HCT116 (cell line): ENCODE data around the gene TH.

ENCODE experiments used
- CEBPB ChIP-seq: IDR thresholded peaks from 2 replicates; pipeline ENCODE4 v1.6.1; 2012; ENCODE audit warnings: low read depth
- ELF1 ChIP-seq: IDR thresholded peaks from 2 replicates; pipeline ENCODE4 v1.6.1; 2012; ENCODE audit warnings: low read depth, borderline replicate concordance
- POLR2A ChIP-seq: IDR thresholded peaks from 2 replicates; pipeline ENCODE4 v1.7.0; 2011; ENCODE audit warnings: borderline replicate concordance; ENCODE audit not compliant: insufficient read depth, insufficient read length; ENCODE audit errors: extremely low read depth
- POLR2AphosphoS5 ChIP-seq: IDR thresholded peaks from 2 replicates; pipeline ENCODE4 v1.6.1; 2011; ENCODE audit warnings: mild to moderate bottlenecking, low read depth, low read length, moderate library complexity
- TCF7L2 ChIP-seq: IDR thresholded peaks from 2 replicates; pipeline ENCODE4 v1.7.0; 2011; ENCODE audit warnings: borderline replicate concordance, inconsistent platforms; ENCODE audit not compliant: insufficient read depth, insufficient read length; ENCODE audit errors: extremely low read depth
- ZNF274 ChIP-seq: fragments of 200-500 bp; sonication (Bioruptor generic); IDR thresholded peaks from 2 replicates; pipeline ENCODE4 v1.6.1; 2014; ENCODE audit warnings: mild to moderate bottlenecking, low read depth, low read length, inconsistent platforms

DNA sequence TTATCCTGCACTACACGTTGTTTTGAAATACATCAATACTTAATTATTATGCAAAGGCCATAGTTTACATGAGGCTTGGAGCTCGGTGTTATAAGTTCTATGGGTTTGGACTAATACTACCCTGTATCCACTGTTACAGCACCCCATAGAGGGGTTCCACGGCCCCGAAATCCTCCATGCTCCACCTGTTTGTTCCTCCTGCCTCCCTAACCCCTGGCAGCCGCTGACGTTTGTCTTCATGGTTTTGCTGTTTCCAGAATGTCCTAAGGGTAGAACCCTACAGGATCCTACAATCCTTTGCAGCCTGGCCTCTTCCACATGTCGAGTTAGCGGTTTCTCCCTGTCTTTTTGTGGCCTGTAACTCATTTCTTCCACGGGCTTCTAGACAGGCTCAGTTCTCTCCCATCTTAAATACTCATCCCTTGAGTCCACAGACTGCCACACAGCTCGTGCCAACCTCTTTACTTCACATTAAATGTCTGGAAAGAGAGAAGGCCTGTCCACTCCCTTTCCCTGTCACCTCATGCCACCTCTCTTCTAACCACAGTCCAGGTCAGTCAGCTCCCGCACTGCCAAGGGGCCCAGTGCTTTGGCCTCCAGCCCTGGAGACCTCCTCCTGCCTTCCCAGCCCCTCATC is 42.4 kb upstream of the TH start:
- TF ChIP-seq ZNF274 (no peak), TCF7L2 (no peak), POLR2A (no peak), POLR2AphosphoS5 (no peak), CEBPB (no peak), ELF1 (no peak)
